Ovary (tissue), 3 donors: ENCODE data around the gene ZNF532.

Source experiments
- POLR2A ChIP-seq: fragments of 450-650 bp; IDR thresholded peaks from one replicate; pipeline ENCODE4 v1.6.1; 2017; ENCODE audit warnings: antibody characterized with exemption, mild to moderate bottlenecking, moderate library complexity
- TF ChIP-seq, protein P1 (sequence below), 3 donors: fragments of 450-650 bp in 2 of 3; fragments of 200-600 bp in 1 of 3; IDR thresholded peaks; one replicate each; pipeline versions ENCODE4 v1.5.1 to v1.8.0; 2016 to 2022; ENCODE audit warnings: antibody characterized with exemption in 3 of 3, mild to moderate bottlenecking in 1 of 3
- donor health status: DM: no; HTN: no; CAD: no.

DNA sequence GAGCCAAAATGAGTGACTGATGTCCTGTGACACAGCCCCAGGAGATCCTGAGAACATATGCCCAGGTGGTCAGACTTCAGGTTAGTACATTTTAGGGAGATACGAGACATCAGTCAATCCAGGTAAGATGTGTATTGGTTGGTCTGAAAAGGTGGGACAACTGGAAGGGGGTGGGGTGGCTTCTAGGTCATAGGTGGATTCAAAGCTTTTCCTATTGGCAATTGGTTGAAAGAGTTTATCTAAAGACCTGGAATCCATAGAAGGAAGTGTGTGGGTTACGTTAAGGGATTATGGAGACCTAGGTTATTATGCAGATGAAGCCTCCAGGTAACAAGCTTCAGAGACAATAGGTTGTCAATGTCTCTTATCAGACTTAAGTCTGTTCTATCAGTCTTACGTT, 136.5 kb downstream of the ZNF532 start:
- TF ChIP-seq, protein P1, sequence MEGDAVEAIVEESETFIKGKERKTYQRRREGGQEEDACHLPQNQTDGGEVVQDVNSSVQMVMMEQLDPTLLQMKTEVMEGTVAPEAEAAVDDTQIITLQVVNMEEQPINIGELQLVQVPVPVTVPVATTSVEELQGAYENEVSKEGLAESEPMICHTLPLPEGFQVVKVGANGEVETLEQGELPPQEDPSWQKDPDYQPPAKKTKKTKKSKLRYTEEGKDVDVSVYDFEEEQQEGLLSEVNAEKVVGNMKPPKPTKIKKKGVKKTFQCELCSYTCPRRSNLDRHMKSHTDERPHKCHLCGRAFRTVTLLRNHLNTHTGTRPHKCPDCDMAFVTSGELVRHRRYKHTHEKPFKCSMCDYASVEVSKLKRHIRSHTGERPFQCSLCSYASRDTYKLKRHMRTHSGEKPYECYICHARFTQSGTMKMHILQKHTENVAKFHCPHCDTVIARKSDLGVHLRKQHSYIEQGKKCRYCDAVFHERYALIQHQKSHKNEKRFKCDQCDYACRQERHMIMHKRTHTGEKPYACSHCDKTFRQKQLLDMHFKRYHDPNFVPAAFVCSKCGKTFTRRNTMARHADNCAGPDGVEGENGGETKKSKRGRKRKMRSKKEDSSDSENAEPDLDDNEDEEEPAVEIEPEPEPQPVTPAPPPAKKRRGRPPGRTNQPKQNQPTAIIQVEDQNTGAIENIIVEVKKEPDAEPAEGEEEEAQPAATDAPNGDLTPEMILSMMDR (IDR thresholded peaks at IDR 0.05): no peak
- no peak for TF ChIP-seq POLR2A
